PFSK-1 (cell line): Measurements from ENCODE around the gene ARL15.

Source experiments
- FOXP2 ChIP-seq: optimal IDR thresholded peaks from 2 replicates; pipeline ENCODE3; 2011; ENCODE audit warnings: borderline replicate concordance, control low read depth, inconsistent platforms; ENCODE audit not compliant: insufficient read depth; ENCODE audit errors: extremely low read length, extremely low read depth
- POLR2AphosphoS5 ChIP-seq: IDR thresholded peaks from 2 replicates; pipeline ENCODE4 v1.6.1; 2012; ENCODE audit warnings: low read depth, mild to moderate bottlenecking, control low read depth, low read length, moderate library complexity
- SIN3A ChIP-seq: IDR thresholded peaks from 2 replicates; pipeline ENCODE4 v1.6.1; 2012; ENCODE audit warnings: mild to moderate bottlenecking, low read length, moderate library complexity, borderline replicate concordance; ENCODE audit not compliant: insufficient read depth
- TAF1 ChIP-seq: IDR thresholded peaks from 2 replicates; pipeline ENCODE4 v1.6.1; 2012; ENCODE audit warnings: low read length, control low read depth, borderline replicate concordance; ENCODE audit not compliant: insufficient read depth
- TF ChIP-seq, protein P1 (sequence below), 2 experiments: IDR thresholded peaks; 2 replicates each; pipeline versions ENCODE4 v1.6.1 to v1.8.0; 2011 to 2012; ENCODE audit warnings: low read depth in 2 of 2, low read length in 2 of 2, control low read depth in 1 of 2, inconsistent platforms in 1 of 2, mild to moderate bottlenecking in 1 of 2, moderate library complexity in 1 of 2; ENCODE audit not compliant: insufficient read depth in 1 of 2

DNA sequence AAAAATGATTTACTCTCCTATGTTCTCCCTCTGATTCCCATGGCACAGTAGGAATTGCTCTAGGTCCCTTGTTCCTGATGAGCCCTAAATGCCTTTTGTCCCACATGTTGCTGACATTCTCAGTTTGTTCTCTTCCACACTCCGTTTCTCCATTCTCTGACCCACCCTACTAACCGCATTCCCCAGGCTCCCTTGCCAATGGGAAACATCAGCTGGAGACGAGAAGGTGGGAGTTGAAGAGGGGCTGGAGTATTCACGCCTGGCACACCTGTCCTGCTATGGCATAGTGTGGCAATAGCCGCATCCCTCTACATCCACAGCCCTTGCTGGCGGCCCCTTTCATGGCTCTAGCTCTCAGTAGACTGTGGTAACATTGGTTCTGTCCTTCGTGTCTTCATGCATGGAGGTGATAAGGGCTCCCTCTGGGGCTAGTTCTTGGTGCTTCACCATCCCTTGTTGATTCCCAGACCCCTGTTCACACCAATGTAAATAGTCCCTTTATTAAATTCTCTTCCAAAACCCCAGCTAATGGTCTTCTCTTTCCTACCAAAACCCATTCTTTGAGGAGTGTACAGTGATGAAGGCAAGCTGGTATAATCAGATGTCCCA is 16.4 kb upstream of the ARL15 start:
- TF ChIP-seq POLR2AphosphoS5 = no peak
- TF ChIP-seq, protein P1, sequence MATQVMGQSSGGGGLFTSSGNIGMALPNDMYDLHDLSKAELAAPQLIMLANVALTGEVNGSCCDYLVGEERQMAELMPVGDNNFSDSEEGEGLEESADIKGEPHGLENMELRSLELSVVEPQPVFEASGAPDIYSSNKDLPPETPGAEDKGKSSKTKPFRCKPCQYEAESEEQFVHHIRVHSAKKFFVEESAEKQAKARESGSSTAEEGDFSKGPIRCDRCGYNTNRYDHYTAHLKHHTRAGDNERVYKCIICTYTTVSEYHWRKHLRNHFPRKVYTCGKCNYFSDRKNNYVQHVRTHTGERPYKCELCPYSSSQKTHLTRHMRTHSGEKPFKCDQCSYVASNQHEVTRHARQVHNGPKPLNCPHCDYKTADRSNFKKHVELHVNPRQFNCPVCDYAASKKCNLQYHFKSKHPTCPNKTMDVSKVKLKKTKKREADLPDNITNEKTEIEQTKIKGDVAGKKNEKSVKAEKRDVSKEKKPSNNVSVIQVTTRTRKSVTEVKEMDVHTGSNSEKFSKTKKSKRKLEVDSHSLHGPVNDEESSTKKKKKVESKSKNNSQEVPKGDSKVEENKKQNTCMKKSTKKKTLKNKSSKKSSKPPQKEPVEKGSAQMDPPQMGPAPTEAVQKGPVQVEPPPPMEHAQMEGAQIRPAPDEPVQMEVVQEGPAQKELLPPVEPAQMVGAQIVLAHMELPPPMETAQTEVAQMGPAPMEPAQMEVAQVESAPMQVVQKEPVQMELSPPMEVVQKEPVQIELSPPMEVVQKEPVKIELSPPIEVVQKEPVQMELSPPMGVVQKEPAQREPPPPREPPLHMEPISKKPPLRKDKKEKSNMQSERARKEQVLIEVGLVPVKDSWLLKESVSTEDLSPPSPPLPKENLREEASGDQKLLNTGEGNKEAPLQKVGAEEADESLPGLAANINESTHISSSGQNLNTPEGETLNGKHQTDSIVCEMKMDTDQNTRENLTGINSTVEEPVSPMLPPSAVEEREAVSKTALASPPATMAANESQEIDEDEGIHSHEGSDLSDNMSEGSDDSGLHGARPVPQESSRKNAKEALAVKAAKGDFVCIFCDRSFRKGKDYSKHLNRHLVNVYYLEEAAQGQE (IDR thresholded peaks at IDR 0.05; ENCODE audit: insufficient read depth in 1 of 2, low read depth in 2 of 2, low read length in 2 of 2) = no peak
- no peak for TF ChIP-seq TAF1
- no peak for TF ChIP-seq SIN3A
- TF ChIP-seq FOXP2 = no peak
